ENCODE measurements around the gene PDE8A.

DNA sequence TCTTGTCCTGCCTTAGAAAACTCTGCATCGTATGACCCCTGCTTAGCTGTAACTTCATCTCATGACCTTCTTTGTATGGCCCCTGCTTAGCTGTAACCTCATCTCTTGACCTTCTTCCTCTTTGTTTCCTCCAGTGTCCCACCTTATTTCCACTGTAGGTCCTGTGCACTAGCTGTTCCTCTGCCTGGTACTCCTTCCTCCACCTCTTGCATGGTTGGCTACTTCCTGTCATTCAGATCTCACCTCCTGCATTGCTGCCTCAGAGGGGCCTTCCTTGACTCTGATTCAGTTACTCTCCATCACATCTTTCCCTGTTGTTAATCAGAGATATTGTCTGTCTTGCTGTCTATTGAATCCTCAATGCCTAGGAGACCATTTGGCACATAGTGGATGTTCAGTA, 63.2 kb downstream of the PDE8A start:
- no peak for TF ChIP-seq EZH2 (IDR thresholded peaks at IDR 0.05; ENCODE audit: borderline replicate concordance, low read length)
- TF ChIP-seq, protein P1, sequence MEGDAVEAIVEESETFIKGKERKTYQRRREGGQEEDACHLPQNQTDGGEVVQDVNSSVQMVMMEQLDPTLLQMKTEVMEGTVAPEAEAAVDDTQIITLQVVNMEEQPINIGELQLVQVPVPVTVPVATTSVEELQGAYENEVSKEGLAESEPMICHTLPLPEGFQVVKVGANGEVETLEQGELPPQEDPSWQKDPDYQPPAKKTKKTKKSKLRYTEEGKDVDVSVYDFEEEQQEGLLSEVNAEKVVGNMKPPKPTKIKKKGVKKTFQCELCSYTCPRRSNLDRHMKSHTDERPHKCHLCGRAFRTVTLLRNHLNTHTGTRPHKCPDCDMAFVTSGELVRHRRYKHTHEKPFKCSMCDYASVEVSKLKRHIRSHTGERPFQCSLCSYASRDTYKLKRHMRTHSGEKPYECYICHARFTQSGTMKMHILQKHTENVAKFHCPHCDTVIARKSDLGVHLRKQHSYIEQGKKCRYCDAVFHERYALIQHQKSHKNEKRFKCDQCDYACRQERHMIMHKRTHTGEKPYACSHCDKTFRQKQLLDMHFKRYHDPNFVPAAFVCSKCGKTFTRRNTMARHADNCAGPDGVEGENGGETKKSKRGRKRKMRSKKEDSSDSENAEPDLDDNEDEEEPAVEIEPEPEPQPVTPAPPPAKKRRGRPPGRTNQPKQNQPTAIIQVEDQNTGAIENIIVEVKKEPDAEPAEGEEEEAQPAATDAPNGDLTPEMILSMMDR (conservative IDR thresholded peaks at IDR 0.05 in 1 of 2, IDR thresholded peaks at IDR 0.05 in 1 of 2; ENCODE audit: extremely low read depth in 1 of 2, insufficient read depth in 1 of 2, low read depth in 1 of 2, low read length in 2 of 2) = no peak
